CD4-positive, alpha-beta T cell treated with Interleukin-2 at 100 ng/mL for 4 hours (primary cell): ENCODE data around the gene ATP11A.

ENCODE experiments used
- DNase-seq: peaks from one replicate; pipeline ENCODE4 v3.0.0-alpha.2; 2020; ENCODE audit warnings: low spot score

ATP11A gene

GRCh38 chr13:112894673-112895481 is 205.0 kb downstream of the ATP11A start:
- DNase-seq, result no peak

- DNase-seq, result no peak
Observed at GRCh38 chr13:112895521-112896465, 206.0 kb downstream of the ATP11A start.

- no peak for DNase-seq
Observed at GRCh38 chr13:112896736-112897602, 207.1 kb downstream of the ATP11A start.

GRCh38 chr13:112897603-112897955 is 207.7 kb downstream of the ATP11A start:
- no peak for DNase-seq

- DNase-seq, result no peak
Observed at GRCh38 chr13:112897956-112898620, 208.2 kb downstream of the ATP11A start.

- no peak for DNase-seq
Observed at GRCh38 chr13:112898621-112899280, 208.9 kb downstream of the ATP11A start.

GRCh38 chr13:112899281-112900225 is 209.7 kb downstream of the ATP11A start:
- no peak for DNase-seq

GRCh38 chr13:112900226-112900600 is 210.4 kb downstream of the ATP11A start:
- no peak for DNase-seq

- no peak for DNase-seq
Observed at GRCh38 chr13:112900691-112901091, 210.9 kb downstream of the ATP11A start.

GRCh38 chr13:112902101-112902651 is 212.3 kb downstream of the ATP11A start:
- DNase-seq, result no peak

- DNase-seq, result no peak
Observed at GRCh38 chr13:112902669-112903068, 212.8 kb downstream of the ATP11A start.

GRCh38 chr13:112903071-112903577 is 213.3 kb downstream of the ATP11A start:
- DNase-seq, result no peak

- DNase-seq, result no peak
Observed at GRCh38 chr13:112903606-112904195, 213.9 kb downstream of the ATP11A start.

GRCh38 chr13:112904436-112904960 is 214.7 kb downstream of the ATP11A start:
- DNase-seq, result no peak

- DNase-seq, result no peak
Observed at GRCh38 chr13:112905086-112905485, 215.2 kb downstream of the ATP11A start.

GRCh38 chr13:112905619-112905989 is 215.8 kb downstream of the ATP11A start:
- no peak for DNase-seq

GRCh38 chr13:112905990-112906641 is 216.3 kb downstream of the ATP11A start:
- DNase-seq, result no peak

GRCh38 chr13:112907286-112907685 is 217.4 kb downstream of the ATP11A start:
- no peak for DNase-seq
